Ovary (tissue), 3 donors: ENCODE data around the gene ADGRB3.

Source experiments
- CTCF ChIP-seq, 3 donors: fragments of 450-650 bp in 2 of 3; fragments of 200-600 bp in 1 of 3; IDR thresholded peaks; one replicate each; pipeline versions ENCODE4 v1.5.1 to v1.8.0; 2016 to 2022; ENCODE audit warnings: antibody characterized with exemption in 3 of 3, mild to moderate bottlenecking in 1 of 3
- EP300 ChIP-seq: sonication (generic); formaldehyde crosslinking; IDR thresholded peaks from one replicate; pipeline ENCODE4 v1.6.1; 2017; ENCODE audit warnings: antibody characterized with exemption
- donor health status: DM: no; HTN: no; CAD: no.

GRCh38 chr6:69007781-69008180 is 372.7 kb downstream of the ADGRB3 start:
- TF ChIP-seq CTCF (IDR thresholded peaks at IDR 0.05) (no peak), EP300 (no peak)
